Activated CD4-positive, alpha-beta T cell treated with anti-CD3 and anti-CD28 coated beads for 36 hours (primary cell): ENCODE measurements around the gene PSG6. TPM values are rescaled to one million over a fixed set of nuclear protein-coding genes. Genes with fewer than 3 reads are reported as not detected.
"Not testable (repeated sequence)": the region's sequence is repeated elsewhere in the genome, so short reads cannot be mapped to it uniquely, and the experiment has no call there.

ENCODE experiments used
- ATAC-seq: fragments of 200-7000 bp; cut with Tn5 transposase; one replicate; pipeline ENCODE4 v1.10.0; 2021; ENCODE audit warnings: mild to moderate bottlenecking, moderate library complexity
- CTCF ChIA-PET: fragments of 350-600 bp; sonication (Branson Sonifier 250); formaldehyde crosslinking; loops from one replicate; lab custom pipeline; 2021; ENCODE audit warnings: antibody characterized with exemption; lab: Charles Lee
- POLR2A ChIA-PET: fragments of 350-600 bp; sonication (Branson Sonifier 250); formaldehyde crosslinking; loops from one replicate; lab custom pipeline; 2021; ENCODE audit warnings: antibody characterized with exemption, inconsistent platforms; lab: Charles Lee
- DNase-seq: peaks from one replicate; pipeline ENCODE4 v3.0.0-alpha.2; 2020
- H3K27ac Mint-ChIP-seq: one replicate; pipeline ENCODE4 v1.8.0; 2021; ENCODE audit warnings: mixed read lengths
- H3K27me3 Mint-ChIP-seq: one replicate; pipeline ENCODE4 v1.8.0; 2021; ENCODE audit warnings: mixed read lengths
- H3K36me3 Mint-ChIP-seq: one replicate; pipeline ENCODE4 v1.8.0; 2021; ENCODE audit warnings: low read depth, mixed read lengths
- H3K4me1 Mint-ChIP-seq: one replicate; pipeline ENCODE4 v1.8.0; 2021; ENCODE audit warnings: mixed read lengths
- H3K4me3 Mint-ChIP-seq: one replicate; pipeline ENCODE4 v1.8.0; 2021; ENCODE audit warnings: mild to moderate bottlenecking, moderate library complexity, mixed read lengths
- H3K9me3 Mint-ChIP-seq: one replicate; pipeline ENCODE4 v1.8.0; 2021; ENCODE audit warnings: low read depth, mixed read lengths
- intact Hi-C, 2 experiments: fragments of 100-400 bp; cut with DNase I in 1 of 2; cut with micrococcal nuclease in 1 of 2; formaldehyde crosslinking; loops; one replicate each; pipeline versions ENCODE4 v1.14.2 to v1.15.1; 2022 to 2024; cut with DNase I, micrococcal nuclease
- total RNA-seq, 2 experiments: library from RNA; stranded (reverse); gene quantifications; one replicate each; pipeline ENCODE4 v1.2.3, GENCODE V29; 2021

PSG6 gene
- total RNA-seq, 2 experiments from 2014 or later = not detected

GRCh38 chr19:42876596-42876995, 41.1 kb downstream of the PSG6 start:
- CTCF ChIA-PET, H3K27ac Mint-ChIP-seq: not testable (repeated sequence)

GRCh38 chr19:42875881-42876280, 41.8 kb downstream of the PSG6 start:
- intact Hi-C loops, DNase-seq, CTCF ChIA-PET, H3K9me3 Mint-ChIP-seq, ATAC-seq, H3K27ac Mint-ChIP-seq, H3K4me1 Mint-ChIP-seq, H3K4me3 Mint-ChIP-seq, H3K36me3 Mint-ChIP-seq, H3K27me3 Mint-ChIP-seq, POLR2A ChIA-PET: not testable (repeated sequence)

More at GRCh38 chr19:42876596-42876995, 41.1 kb downstream of the PSG6 start:
- ATAC-seq, H3K36me3 Mint-ChIP-seq, H3K27me3 Mint-ChIP-seq, DNase-seq, H3K9me3 Mint-ChIP-seq, POLR2A ChIA-PET, H3K4me3 Mint-ChIP-seq, intact Hi-C loops, H3K4me1 Mint-ChIP-seq: not testable (repeated sequence)

GRCh38 chr19:42874901-42875813, 42.5 kb downstream of the PSG6 start:
- H3K27ac Mint-ChIP-seq, H3K27me3 Mint-ChIP-seq, DNase-seq, CTCF ChIA-PET, intact Hi-C loops, H3K4me1 Mint-ChIP-seq, POLR2A ChIA-PET, H3K4me3 Mint-ChIP-seq, ATAC-seq, H3K9me3 Mint-ChIP-seq, H3K36me3 Mint-ChIP-seq: not testable (repeated sequence)

- CTCF ChIA-PET = interaction anchor here (0.8 kb wide), 1 partner anchor 1850 kb away, joined by 3 read pairs; no protein-coding TSS in a partner anchor
- H3K4me1 Mint-ChIP-seq, H3K9me3 Mint-ChIP-seq, intact Hi-C loops, ATAC-seq, H3K36me3 Mint-ChIP-seq, H3K27me3 Mint-ChIP-seq, POLR2A ChIA-PET, DNase-seq, H3K27ac Mint-ChIP-seq, H3K4me3 Mint-ChIP-seq: not testable (repeated sequence)
Observed at GRCh38 chr19:42874136-42874535, 43.6 kb downstream of the PSG6 start.

- ChIA-PET CTCF (no interaction called here), POLR2A (no interaction called here)
- Mint-ChIP-seq H3K4me3 (no peak overlapping the region), H3K9me3 (no peaks in the 10 kb centered on the region), H3K4me1 (no peaks in the 10 kb centered on the region), H3K36me3 (no peaks in the 10 kb centered on the region), H3K27ac (no peak overlapping the region), H3K27me3 (no peaks in the 10 kb centered on the region)
- no peak for DNase-seq
- no peak for ATAC-seq
- intact Hi-C loops = no loop called here
Observed at GRCh38 chr19:42872608-42873007, 45.1 kb downstream of the PSG6 start.

GRCh38 chr19:42857544-42857867, 60.2 kb downstream of the PSG6 start:
- H3K27ac Mint-ChIP-seq = no peak overlapping the region
- peaks cover 2% of the 10 kb centered on the region for H3K9me3 Mint-ChIP-seq
- no peaks in the 10 kb centered on the region for H3K4me1 Mint-ChIP-seq
- ATAC-seq = no peak
- peaks cover 10% of the 10 kb centered on the region for H3K27me3 Mint-ChIP-seq
- intact Hi-C loops = no loop called here
- CTCF ChIA-PET = interaction anchor here (0.8 kb wide), 1 partner anchor 161 kb away, joined by 4 read pairs; no protein-coding TSS in a partner anchor
- no peak overlapping the region for H3K4me3 Mint-ChIP-seq
- DNase-seq = no peak
- H3K36me3 Mint-ChIP-seq = no peaks in the 10 kb centered on the region
- POLR2A ChIA-PET = no interaction called here

GRCh38 chr19:42856866-42857543, 60.7 kb downstream of the PSG6 start:
- DNase-seq, POLR2A ChIA-PET: not testable (repeated sequence)

GRCh38 chr19:42854745-42855144, 62.9 kb downstream of the PSG6 start:
- H3K9me3 Mint-ChIP-seq, H3K36me3 Mint-ChIP-seq, H3K4me3 Mint-ChIP-seq, DNase-seq, CTCF ChIA-PET, H3K27ac Mint-ChIP-seq, POLR2A ChIA-PET, H3K4me1 Mint-ChIP-seq, ATAC-seq, intact Hi-C loops, H3K27me3 Mint-ChIP-seq: not testable (repeated sequence)

More at GRCh38 chr19:42856866-42857543, 60.7 kb downstream of the PSG6 start:
- H3K36me3 Mint-ChIP-seq, H3K27me3 Mint-ChIP-seq, H3K4me3 Mint-ChIP-seq, intact Hi-C loops, H3K4me1 Mint-ChIP-seq, H3K9me3 Mint-ChIP-seq, H3K27ac Mint-ChIP-seq, ATAC-seq: not testable (repeated sequence)
- CTCF ChIA-PET = interaction anchor here (0.8 kb wide), 1 partner anchor 161 kb away, joined by 4 read pairs; no protein-coding TSS in a partner anchor

- DNase-seq, POLR2A ChIA-PET, H3K27ac Mint-ChIP-seq, H3K9me3 Mint-ChIP-seq, CTCF ChIA-PET, H3K36me3 Mint-ChIP-seq, intact Hi-C loops, H3K27me3 Mint-ChIP-seq, H3K4me3 Mint-ChIP-seq, H3K4me1 Mint-ChIP-seq, ATAC-seq: not testable (repeated sequence)
Observed at GRCh38 chr19:42853231-42853630, 64.5 kb downstream of the PSG6 start.

- POLR2A ChIA-PET, H3K27ac Mint-ChIP-seq, intact Hi-C loops, CTCF ChIA-PET, H3K27me3 Mint-ChIP-seq, DNase-seq, H3K4me1 Mint-ChIP-seq, ATAC-seq, H3K36me3 Mint-ChIP-seq, H3K4me3 Mint-ChIP-seq, H3K9me3 Mint-ChIP-seq: not testable (repeated sequence)
Observed at GRCh38 chr19:42852821-42853220, 64.9 kb downstream of the PSG6 start.
